ENCODE data around the gene NRXN2.
"Not testable (repeated sequence)": the region's sequence is repeated elsewhere in the genome, so short reads cannot be mapped to it uniquely, and the experiment has no call there.

NRXN2 gene

GRCh38 chr11:64710418-64711137, 12.4 kb downstream of the NRXN2 start:
- Histone ChIP-seq H3K27ac (ENCODE audit: low read depth, low read length) (no peak overlapping the region), H3K9me3 (ENCODE audit: insufficient read depth, low read depth, low read length) (no peaks in the 10 kb centered on the region), H3K4me3 (ENCODE audit: low read length) (peak overlapping the region; percentile 30), H3K36me3 (ENCODE audit: insufficient read depth, low read length) (no peaks in the 10 kb centered on the region), H3K9ac (ENCODE audit: low read depth, low read length) (no peak overlapping the region), H3K4me1 (ENCODE audit: insufficient read depth, low read length) (peaks cover 15% of the 10 kb centered on the region), H3K27me3 (ENCODE audit: insufficient read depth, low read length) (peaks cover 50% of the 10 kb centered on the region)
- 50% methylated on average over 13 of the region's 13 CpGs for WGBS

DNA sequence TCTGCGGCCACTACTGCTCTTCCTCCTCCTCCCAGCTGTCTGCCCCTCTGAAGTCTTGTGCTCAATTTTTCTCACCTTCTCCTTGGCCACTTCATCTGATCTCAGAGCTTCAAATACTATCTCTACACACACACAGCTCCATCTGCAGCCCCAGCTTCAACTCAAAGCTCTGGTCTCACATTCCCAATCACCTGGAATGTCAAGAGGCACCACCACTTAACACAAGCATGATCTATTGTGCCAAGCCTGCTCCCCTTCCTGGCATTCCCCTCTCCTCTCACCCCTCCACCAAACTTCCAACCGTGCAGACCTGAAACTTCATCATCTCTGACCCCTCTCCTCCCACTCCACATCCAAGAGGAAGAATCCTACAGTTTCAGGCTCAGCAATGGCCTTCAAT, 17.5 kb downstream of the NRXN2 start:
- peaks cover 5% of the 10 kb centered on the region for H3K4me1 ChIP-seq (ENCODE audit: insufficient read depth, low read length)
- no peaks in the 10 kb centered on the region for H3K9me3 ChIP-seq (ENCODE audit: insufficient read depth, low read depth, low read length)
- no peak overlapping the region for H3K4me3 ChIP-seq (ENCODE audit: low read length)
- H3K36me3 ChIP-seq (ENCODE audit: insufficient read depth, low read length) = no peaks in the 10 kb centered on the region
- H3K27ac ChIP-seq (ENCODE audit: low read depth, low read length) = no peak overlapping the region
- WGBS = 65% methylated on average over 2 of the region's 2 CpGs
- no peak overlapping the region for H3K9ac ChIP-seq (ENCODE audit: low read depth, low read length)
- 0 out of 2 replicates have a peak, but pooled peaks cover 5% of the 10 kb centered on the region for H3K27me3 ChIP-seq (ENCODE audit: insufficient read depth, low read length)

DNA sequence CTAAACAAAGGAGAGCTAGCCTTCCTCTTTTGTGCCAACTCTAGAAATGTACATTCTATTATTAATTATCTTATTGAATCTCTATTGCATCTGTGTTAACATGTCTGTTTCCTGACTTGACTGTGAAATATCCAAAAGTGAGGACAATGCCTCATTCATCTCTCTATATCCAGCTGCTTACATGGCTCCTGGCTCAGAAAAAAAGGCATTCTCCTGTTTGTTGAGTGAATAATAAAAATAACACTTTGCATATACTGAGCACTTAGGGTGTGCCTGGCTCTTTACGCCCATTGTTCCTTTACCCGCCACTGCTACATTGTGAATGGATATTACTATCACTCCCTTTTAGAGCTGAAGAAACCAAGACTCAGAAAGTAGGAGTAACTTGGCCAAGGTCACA, 19.9 kb downstream of the NRXN2 start:
- no peaks in the 10 kb centered on the region for H3K9me3 ChIP-seq (ENCODE audit: insufficient read depth, low read depth, low read length)
- WGBS = 86% methylated on average over 2 of the region's 2 CpGs
- H3K36me3 ChIP-seq (ENCODE audit: insufficient read depth, low read length) = no peaks in the 10 kb centered on the region
- H3K9ac ChIP-seq (ENCODE audit: low read depth, low read length) = no peak overlapping the region
- no peaks in the 10 kb centered on the region for H3K4me1 ChIP-seq (ENCODE audit: insufficient read depth, low read length)
- no peak overlapping the region for H3K4me3 ChIP-seq (ENCODE audit: low read length)
- no peak overlapping the region for H3K27ac ChIP-seq (ENCODE audit: low read depth, low read length)
- 0 out of 2 replicates have a peak, but pooled peaks cover 8% of the 10 kb centered on the region for H3K27me3 ChIP-seq (ENCODE audit: insufficient read depth, low read length)

DNA sequence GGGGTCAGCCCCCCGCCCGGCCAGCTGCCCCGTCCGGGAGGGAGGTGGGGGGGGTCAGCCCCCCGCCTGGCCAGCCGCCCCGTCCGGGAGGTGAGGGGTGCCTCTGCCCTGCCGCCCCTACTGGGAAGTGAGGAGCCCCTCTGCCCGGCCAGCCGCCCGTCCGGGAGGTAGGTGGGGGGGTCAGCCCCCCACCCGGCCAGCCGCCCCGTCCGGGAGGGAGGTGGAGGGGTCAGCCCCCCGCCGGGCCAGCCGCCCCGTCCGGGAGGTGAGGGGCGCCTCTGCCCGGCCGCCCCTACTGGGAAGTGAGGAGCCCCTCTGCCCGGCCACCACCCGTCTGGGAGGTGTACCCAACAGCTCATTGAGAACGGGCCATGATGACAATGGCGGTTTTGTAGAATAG, 21.0 kb downstream of the NRXN2 start:
- H3K27ac ChIP-seq (ENCODE audit: low read depth, low read length); H3K27me3 ChIP-seq (ENCODE audit: insufficient read depth, low read length); H3K4me1 ChIP-seq (ENCODE audit: insufficient read depth, low read length); H3K4me3 ChIP-seq (ENCODE audit: low read length); H3K9me3 ChIP-seq (ENCODE audit: insufficient read depth, low read depth, low read length); H3K9ac ChIP-seq (ENCODE audit: low read depth, low read length); H3K36me3 ChIP-seq (ENCODE audit: insufficient read depth, low read length): not testable (repeated sequence)
- 98% methylated on average over 20 of the region's 29 CpGs for WGBS

- Histone ChIP-seq H3K27ac (ENCODE audit: low read depth, low read length) (no peak overlapping the region), H3K36me3 (ENCODE audit: insufficient read depth, low read length) (no peaks in the 10 kb centered on the region), H3K27me3 (ENCODE audit: insufficient read depth, low read length) (0 out of 2 replicates have a peak, but pooled peaks cover 18% of the 10 kb centered on the region), H3K9me3 (ENCODE audit: insufficient read depth, low read depth, low read length) (no peaks in the 10 kb centered on the region), H3K4me3 (ENCODE audit: low read length) (no peak overlapping the region), H3K4me1 (ENCODE audit: insufficient read depth, low read length) (peaks cover 3% of the 10 kb centered on the region; the same call in 1 of the 2 replicates), H3K9ac (ENCODE audit: low read depth, low read length) (no peak overlapping the region)
- 100% methylated on average over 1 of the region's 1 CpG for WGBS
These were observed 24.6 kb downstream of the NRXN2 start for GRCh38 chr11:64698427-64698826.

GRCh38 chr11:64697663-64698375, 25.2 kb downstream of the NRXN2 start:
- Histone ChIP-seq H3K4me1 (ENCODE audit: insufficient read depth, low read length) (peaks cover 8% of the 10 kb centered on the region; the same call in 1 of the 2 replicates), H3K36me3 (ENCODE audit: insufficient read depth, low read length) (no peaks in the 10 kb centered on the region), H3K9me3 (ENCODE audit: insufficient read depth, low read depth, low read length) (no peaks in the 10 kb centered on the region), H3K27me3 (ENCODE audit: insufficient read depth, low read length) (0 out of 2 replicates have a peak, but pooled peaks cover 20% of the 10 kb centered on the region), H3K4me3 (ENCODE audit: low read length) (no peak overlapping the region), H3K9ac (ENCODE audit: low read depth, low read length) (no peak overlapping the region), H3K27ac (ENCODE audit: low read depth, low read length) (no peak overlapping the region)
- WGBS = 82% methylated on average over 7 of the region's 7 CpGs

GRCh38 chr11:64696045-64696444, 27.0 kb downstream of the NRXN2 start:
- peaks cover 27% of the 10 kb centered on the region; the same call in 1 of the 2 replicates for H3K27me3 ChIP-seq (ENCODE audit: insufficient read depth, low read length)
- no peak overlapping the region for H3K27ac ChIP-seq (ENCODE audit: low read depth, low read length)
- 87% methylated on average over 7 of the region's 8 CpGs for WGBS
- no peak overlapping the region for H3K4me3 ChIP-seq (ENCODE audit: low read length)
- peaks cover 11% of the 10 kb centered on the region; the same call in 1 of the 2 replicates for H3K4me1 ChIP-seq (ENCODE audit: insufficient read depth, low read length)
- H3K36me3 ChIP-seq (ENCODE audit: insufficient read depth, low read length) = no peaks in the 10 kb centered on the region
- no peak overlapping the region for H3K9ac ChIP-seq (ENCODE audit: low read depth, low read length)
- no peaks in the 10 kb centered on the region for H3K9me3 ChIP-seq (ENCODE audit: insufficient read depth, low read depth, low read length)

GRCh38 chr11:64695548-64695947, 27.4 kb downstream of the NRXN2 start:
- H3K27me3 ChIP-seq (ENCODE audit: insufficient read depth, low read length) = peaks cover 28% of the 10 kb centered on the region; the same call in 1 of the 2 replicates
- no peaks in the 10 kb centered on the region for H3K9me3 ChIP-seq (ENCODE audit: insufficient read depth, low read depth, low read length)
- H3K36me3 ChIP-seq (ENCODE audit: insufficient read depth, low read length) = no peaks in the 10 kb centered on the region
- 91% methylated on average over 5 of the region's 5 CpGs for WGBS
- H3K27ac ChIP-seq (ENCODE audit: low read depth, low read length) = no peak overlapping the region
- H3K4me1 ChIP-seq (ENCODE audit: insufficient read depth, low read length) = peaks cover 11% of the 10 kb centered on the region; the same call in 1 of the 2 replicates
- no peak overlapping the region for H3K9ac ChIP-seq (ENCODE audit: low read depth, low read length)
- H3K4me3 ChIP-seq (ENCODE audit: low read length) = no peak overlapping the region

- H3K4me1 ChIP-seq (ENCODE audit: insufficient read depth, low read length) = peaks cover 11% of the 10 kb centered on the region; the same call in 1 of the 2 replicates
- 31% methylated on average over 5 of the region's 5 CpGs for WGBS
- peaks cover 28% of the 10 kb centered on the region; the same call in 1 of the 2 replicates for H3K27me3 ChIP-seq (ENCODE audit: insufficient read depth, low read length)
- H3K9me3 ChIP-seq (ENCODE audit: insufficient read depth, low read depth, low read length) = no peaks in the 10 kb centered on the region
- H3K4me3 ChIP-seq (ENCODE audit: low read length) = no peak overlapping the region
- H3K36me3 ChIP-seq (ENCODE audit: insufficient read depth, low read length) = no peaks in the 10 kb centered on the region
- H3K9ac ChIP-seq (ENCODE audit: low read depth, low read length) = no peak overlapping the region
- H3K27ac ChIP-seq (ENCODE audit: low read depth, low read length) = no peak overlapping the region
These were observed 28.1 kb downstream of the NRXN2 start for GRCh38 chr11:64694821-64695365.

DNA sequence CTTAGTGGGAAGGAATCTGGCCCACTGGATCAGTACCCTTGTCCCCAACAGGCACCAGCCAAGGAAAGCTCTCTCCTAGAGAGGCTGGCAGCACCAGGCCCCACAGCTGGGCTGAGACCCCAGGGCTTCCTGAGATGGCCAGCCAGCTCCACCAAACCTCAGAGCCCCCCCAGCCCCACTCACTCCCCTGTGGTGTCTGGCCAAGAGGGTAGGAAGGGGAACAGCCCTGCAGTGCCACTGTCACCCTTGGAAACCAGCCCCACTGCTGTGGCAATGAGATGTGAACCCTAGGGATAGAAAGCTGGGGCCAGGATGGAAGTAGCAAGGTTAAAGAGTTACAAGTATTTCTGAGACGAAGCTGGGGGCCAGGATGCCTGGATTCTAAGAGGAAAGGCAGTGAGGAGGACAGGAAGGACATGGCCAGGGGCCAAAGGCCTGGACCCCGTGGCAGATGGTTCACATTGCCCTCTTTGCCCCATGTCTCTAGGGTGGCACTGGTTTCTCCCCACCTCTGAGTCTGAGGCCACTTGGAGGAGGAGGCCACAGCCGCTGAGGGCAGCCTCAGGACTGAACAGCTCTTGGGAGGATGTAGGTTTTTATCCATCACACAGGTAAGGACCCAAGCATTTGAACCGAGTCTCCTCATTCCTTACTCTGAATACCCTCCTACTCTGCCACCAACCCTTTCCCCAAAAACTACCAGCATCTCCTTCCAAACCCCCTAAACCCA, 28.8 kb downstream of the NRXN2 start:
- peaks cover 28% of the 10 kb centered on the region; the same call in 1 of the 2 replicates for H3K27me3 ChIP-seq (ENCODE audit: insufficient read depth, low read length)
- H3K9me3 ChIP-seq (ENCODE audit: insufficient read depth, low read depth, low read length) = no peaks in the 10 kb centered on the region
- no peak overlapping the region for H3K9ac ChIP-seq (ENCODE audit: low read depth, low read length)
- H3K4me1 ChIP-seq (ENCODE audit: insufficient read depth, low read length) = peaks cover 11% of the 10 kb centered on the region; the same call in 1 of the 2 replicates
- no peak overlapping the region for H3K27ac ChIP-seq (ENCODE audit: low read depth, low read length)
- no peak overlapping the region for H3K4me3 ChIP-seq (ENCODE audit: low read length)
- H3K36me3 ChIP-seq (ENCODE audit: insufficient read depth, low read length) = no peaks in the 10 kb centered on the region
- WGBS = 82% methylated on average over 4 of the region's 4 CpGs
